Dedifferentiated amniotic fluid mesenchymal stem cell (primary cell): ENCODE measurements around the gene ZC3H12A.
A peak's percentile ranks its signal among the peaks of the same experiment; 100 is the strongest.

Experiments
- DNase-seq: peaks from one replicate; pipeline ENCODE4 v3.0.0-alpha.2; 2016; ENCODE audit errors: extremely low spot score

The ZC3H12A gene

GRCh38 chr1:37474046-37474696 is at the start of gene ZC3H12A:
ZC3H12A (plus strand) TSS chr1:37474580; CDS start chr1:37475497, 917 bp downstream.
- DNase-seq, result peak; percentile 71

GRCh38 chr1:37425221-37425620 is 49.2 kb upstream of the ZC3H12A start:
- no peak for DNase-seq

- no peak for DNase-seq
These were observed 45.4 kb upstream of the ZC3H12A start for GRCh38 chr1:37429029-37429428.

GRCh38 chr1:37430103-37430985 is 44.0 kb upstream of the ZC3H12A start:
- DNase-seq, result no peak

DNA sequence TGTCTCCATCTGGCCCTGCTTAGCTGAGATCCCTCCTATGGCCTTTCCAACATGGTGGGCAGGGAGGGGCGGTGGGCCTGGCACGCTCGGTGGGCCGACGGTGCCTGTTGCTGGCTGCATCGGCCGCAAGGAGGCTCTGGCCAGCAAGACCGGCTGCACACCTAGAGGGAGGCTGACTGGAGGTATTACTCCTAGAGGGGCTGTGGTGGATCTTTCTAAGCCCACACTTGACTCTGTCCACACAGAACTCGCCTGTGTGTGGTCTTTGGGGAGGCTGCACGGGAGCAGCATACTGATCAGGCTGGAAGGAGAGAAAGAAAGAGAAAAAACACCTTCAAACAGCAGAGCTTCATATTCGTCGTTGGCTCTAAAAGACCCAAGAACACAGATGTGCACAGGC is 41.7 kb upstream of the ZC3H12A start:
- DNase-seq, result no peak

- DNase-seq, result no peak
These were observed 41.2 kb upstream of the ZC3H12A start for GRCh38 chr1:37433171-37433570.

GRCh38 chr1:37434292-37435225 is 39.8 kb upstream of the ZC3H12A start:
- DNase-seq, result no peak

GRCh38 chr1:37437087-37437486 is 37.3 kb upstream of the ZC3H12A start:
- no peak for DNase-seq

DNA sequence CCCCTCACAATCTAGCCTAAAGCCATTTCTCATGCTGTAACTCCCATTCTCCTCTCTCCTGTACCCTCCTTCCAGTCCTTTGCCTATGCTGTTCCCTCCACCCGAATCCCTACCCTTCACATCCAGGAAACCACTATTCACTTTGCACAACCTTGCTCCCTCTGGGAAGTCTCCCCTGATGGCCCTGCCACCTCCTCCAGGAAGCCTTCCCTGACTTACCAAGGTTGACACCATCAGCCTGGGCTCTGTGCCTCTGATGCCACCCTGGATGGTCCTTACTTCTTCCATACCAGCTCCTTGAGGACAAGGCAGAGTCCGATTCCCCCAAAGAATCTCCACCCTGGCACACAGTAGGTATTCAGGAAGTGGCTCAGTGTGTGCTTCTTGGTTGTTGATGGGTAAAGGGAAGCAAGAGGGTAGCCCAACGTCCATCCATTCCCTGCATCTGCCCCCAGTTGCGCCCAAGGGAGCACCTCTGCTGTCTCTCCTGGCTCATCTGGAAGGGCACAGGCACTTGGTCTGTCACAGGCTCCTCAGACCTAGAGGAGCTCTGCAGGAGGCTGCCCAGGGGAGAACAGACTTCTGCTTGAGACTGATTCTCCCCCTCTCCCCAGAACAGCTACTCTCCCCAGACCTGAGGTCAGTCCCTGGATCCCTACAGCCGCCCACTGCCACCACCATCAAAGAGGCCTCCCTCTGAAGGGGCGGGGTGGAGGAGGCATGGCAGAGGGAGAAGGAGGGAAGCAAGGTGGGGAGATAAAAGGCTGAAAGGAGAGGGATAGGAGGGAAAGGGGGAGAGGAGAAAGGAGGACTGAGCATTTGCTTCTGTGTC is 36.1 kb upstream of the ZC3H12A start:
- no peak for DNase-seq

DNA sequence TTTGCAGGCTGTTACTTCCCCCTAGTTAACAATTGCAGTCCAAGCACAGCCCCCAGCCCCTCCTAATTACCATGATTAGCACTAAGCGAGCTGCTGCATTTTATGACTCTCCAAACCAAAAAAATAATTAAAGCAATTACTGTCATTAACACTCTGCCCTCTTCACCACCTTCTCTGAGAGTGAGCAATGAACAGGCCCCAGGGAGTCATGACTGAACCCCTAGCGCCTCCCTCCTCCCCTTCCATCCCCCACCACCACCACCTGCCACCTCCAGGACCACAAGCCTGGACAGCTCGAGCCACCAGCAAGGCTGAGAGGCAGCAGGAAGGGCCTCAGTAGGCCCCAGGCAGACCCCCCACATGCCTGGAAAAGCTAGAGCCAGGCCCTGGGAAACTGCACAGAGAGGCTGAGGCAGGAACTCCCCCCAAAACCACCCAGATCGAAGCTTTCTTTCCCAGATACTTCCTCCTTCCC is 35.5 kb upstream of the ZC3H12A start:
- no peak for DNase-seq

DNA sequence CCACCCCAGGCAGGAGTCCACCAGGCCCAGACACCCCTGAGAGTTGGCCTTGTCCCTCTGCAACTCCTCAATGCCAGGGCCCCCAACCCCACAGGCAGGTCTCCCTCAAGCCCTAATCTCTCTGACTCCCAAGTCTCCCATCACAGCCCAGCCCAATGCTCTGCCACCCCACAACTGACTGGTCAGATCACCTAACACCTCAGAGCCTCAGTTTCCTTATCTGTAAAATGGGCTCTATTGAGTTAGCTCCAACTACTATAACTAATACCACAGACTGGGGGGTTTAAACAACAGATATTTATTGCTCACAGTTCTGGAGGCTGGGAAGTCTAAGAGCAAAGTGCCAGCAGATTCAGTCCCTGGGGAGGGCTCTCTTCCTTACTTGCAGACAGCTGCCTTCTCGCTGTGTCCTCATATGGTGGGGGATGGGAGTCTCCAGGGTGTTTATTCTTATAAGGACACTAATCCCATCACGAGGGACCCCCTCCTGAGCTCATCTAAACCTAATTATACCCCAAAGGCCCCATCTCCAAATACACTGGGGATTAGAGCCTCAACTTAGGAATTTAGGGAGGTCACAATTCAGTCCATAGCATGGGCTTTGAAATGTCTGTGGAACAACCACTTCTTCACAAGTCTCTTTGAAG is 34.9 kb upstream of the ZC3H12A start:
- DNase-seq, result no peak

DNA sequence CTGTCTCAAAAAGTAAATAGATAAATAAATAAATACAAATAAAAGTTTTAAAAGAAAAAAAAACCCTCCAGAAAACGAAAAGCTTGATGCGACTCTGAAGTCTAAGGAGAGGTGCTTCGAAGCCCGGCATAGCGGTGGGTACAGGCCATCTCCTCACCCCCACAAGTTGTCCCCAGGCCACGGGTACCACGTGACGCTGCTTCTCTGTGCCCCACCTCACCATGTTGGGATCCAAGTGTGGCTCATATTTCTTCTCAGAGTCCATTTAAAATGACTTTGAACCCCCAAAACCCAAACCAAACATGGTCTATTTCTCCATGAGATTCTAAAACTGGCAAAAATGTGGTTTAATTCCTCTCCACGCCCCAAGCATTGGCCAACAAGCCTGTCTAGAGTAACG is 32.9 kb upstream of the ZC3H12A start:
- DNase-seq, result no peak

- no peak for DNase-seq
These were observed 32.2 kb upstream of the ZC3H12A start for GRCh38 chr1:37442139-37442538.

DNA sequence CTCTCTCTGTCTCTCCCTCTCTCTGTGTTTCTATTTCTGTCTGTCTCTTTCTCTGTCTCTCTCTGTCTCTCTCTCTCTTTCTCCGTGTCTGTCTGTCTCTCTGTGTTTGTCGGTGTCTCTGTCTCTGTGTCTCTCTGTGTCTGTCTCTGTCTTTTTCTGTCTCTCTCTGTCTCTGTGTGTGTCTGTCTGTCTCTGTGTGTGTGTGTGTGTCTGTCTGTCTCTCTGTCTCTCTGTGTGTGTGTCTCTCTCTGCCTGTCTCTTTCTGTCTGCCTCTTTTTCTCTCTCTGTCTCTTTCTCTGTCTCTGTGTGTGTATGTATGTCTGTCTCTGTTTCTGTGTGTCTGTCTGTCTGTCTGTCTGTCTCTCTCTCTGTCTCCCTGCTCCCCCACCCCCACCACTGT is 31.7 kb upstream of the ZC3H12A start:
- no peak for DNase-seq

DNA sequence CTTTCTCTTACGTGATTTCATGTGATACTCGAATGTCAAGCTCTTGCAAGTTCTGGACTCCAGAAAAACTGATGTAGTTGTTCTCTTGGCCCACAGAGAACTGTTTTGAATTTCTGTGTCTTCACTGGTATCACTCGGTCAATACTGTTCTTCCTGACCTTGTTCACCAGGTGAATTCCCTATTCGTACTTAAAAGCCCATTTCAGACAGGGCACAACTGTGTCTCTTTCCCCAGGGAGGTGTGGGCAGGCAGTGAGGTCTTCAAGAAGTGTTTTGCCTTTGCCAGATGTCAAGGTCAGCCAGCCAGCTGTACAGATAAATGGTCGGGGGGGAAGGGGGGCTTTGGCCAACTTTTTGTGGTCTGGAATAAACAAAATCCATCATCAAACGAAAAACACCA is 27.5 kb upstream of the ZC3H12A start:
- DNase-seq, result no peak

DNA sequence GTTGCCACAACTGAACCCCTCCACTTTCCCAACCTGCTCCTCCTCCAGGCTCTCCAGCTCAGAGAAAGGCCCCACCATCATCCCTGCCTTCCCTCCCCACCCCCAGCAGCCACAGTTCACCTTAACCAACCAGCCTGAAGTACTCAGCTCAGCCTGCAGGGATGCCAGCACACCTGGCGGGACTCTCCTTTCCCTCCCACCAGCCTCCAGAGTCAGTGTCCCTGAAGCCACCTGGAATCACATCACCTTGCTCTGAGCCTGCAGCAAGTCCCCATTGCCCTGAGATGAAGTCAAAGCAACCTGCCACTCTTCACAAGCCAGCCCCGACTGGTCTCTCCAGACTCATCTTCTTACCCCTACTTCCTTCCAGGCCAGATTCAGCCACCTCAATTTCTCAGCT is 26.2 kb upstream of the ZC3H12A start:
- DNase-seq, result no peak

GRCh38 chr1:37448691-37449417 is 25.5 kb upstream of the ZC3H12A start:
- no peak for DNase-seq

DNA sequence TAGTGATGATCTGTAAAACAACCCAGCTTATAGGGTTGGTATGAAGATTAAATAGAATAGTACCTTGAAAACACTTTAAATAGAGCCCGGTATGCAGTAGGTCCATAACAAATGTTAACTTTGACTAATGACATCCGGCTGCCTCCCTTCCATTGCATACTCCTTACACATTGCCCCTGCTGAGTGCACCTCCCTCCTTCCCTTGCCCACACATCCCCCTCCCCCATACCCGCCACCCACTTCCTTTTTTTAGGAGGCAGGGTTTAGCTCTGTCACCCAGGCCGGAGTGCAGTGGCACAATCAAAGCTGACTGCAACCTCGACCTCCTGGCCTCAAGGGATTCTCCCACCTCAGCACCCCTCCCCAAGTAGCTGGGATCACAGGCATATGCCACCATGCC is 24.4 kb upstream of the ZC3H12A start:
- no peak for DNase-seq

DNA sequence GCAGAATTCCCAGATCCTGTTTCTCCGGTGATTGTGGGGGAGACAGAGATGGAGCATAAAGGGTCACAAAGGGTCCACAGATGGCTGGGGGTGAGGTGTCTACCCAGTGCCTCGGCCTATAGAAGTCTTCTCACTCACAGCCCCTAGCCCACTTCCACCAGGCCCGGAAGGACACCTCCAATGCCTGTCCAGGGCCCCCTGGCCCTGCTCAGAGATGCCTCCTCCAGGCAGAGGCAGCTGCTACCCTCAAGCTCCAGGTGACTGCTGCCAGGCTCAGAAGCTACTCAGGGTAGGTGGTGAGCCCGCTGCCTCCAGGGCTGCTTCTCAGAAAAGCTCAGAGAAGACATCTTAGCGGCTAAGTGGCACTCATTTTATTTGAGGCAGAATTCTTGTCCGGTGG is 22.0 kb upstream of the ZC3H12A start:
- DNase-seq, result no peak

- no peak for DNase-seq
These were observed 20.7 kb upstream of the ZC3H12A start for GRCh38 chr1:37453647-37454046.
